Hepatocyte (in vitro differentiated cells): ENCODE results near the gene PEMT. TPM values are rescaled to one million over a fixed set of nuclear protein-coding genes. Genes with fewer than 3 reads are reported as not detected.

Source experiments
- DNase-seq: peaks from one replicate; pipeline ENCODE4 v3.0.0-alpha.2; 2016; ENCODE audit warnings: low spot score
- H2AFZ ChIP-seq: fragments of 200-600 bp; sonication (generic); 2 replicates; pipeline ENCODE4 v1.6.0; 2016; ENCODE audit warnings: antibody characterized with exemption, mild to moderate bottlenecking
- H3K27ac ChIP-seq: fragments of 200-600 bp; sonication (generic); 2 replicates; pipeline ENCODE4 v1.5.1; 2016; ENCODE audit warnings: mild to moderate bottlenecking
- H3K27me3 ChIP-seq: fragments of 200-600 bp; sonication (generic); 2 replicates; pipeline ENCODE4 v1.6.1; 2016
- H3K36me3 ChIP-seq: fragments of 200-600 bp; sonication (generic); replicated peaks from 2 replicates; pipeline ENCODE4 v1.5.1; 2016; ENCODE audit warnings: low read depth; ENCODE audit not compliant: insufficient read depth
- H3K4me1 ChIP-seq: fragments of 200-600 bp; sonication (generic); 2 replicates; pipeline ENCODE4 v1.5.1; 2016; ENCODE audit warnings: mild to moderate bottlenecking, moderate library complexity; ENCODE audit not compliant: insufficient read depth
- H3K4me2 ChIP-seq: fragments of 200-600 bp; sonication (generic); 2 replicates; pipeline ENCODE4 v1.6.0; 2016
- H3K4me3 ChIP-seq: fragments of 200-600 bp; sonication (generic); 2 replicates; pipeline ENCODE4 v1.5.1; 2016; ENCODE audit warnings: mild to moderate bottlenecking
- H3K79me2 ChIP-seq: fragments of 200-600 bp; sonication (generic); 2 replicates; pipeline ENCODE4 v1.6.0; 2017; ENCODE audit warnings: mild to moderate bottlenecking
- H3K9me2 ChIP-seq: fragments of 200-600 bp; sonication (generic); replicated peaks from 2 replicates; pipeline ENCODE4 v1.6.0; 2017; ENCODE audit warnings: mild to moderate bottlenecking; ENCODE audit not compliant: insufficient read depth
- H3K9me3 ChIP-seq: fragments of 200-600 bp; sonication (generic); 2 replicates; pipeline ENCODE4 v1.5.1; 2016; ENCODE audit warnings: low read depth, mild to moderate bottlenecking
- H4K20me1 ChIP-seq: fragments of 200-600 bp; sonication (generic); 2 replicates; pipeline ENCODE4 v1.6.0; 2016; ENCODE audit warnings: mild to moderate bottlenecking; ENCODE audit not compliant: insufficient read depth, poor library complexity, severe bottlenecking
- CTCF ChIP-seq: fragments of 200-600 bp; sonication (generic); IDR thresholded peaks from 2 replicates; pipeline ENCODE4 v1.5.1; 2016; ENCODE audit warnings: antibody characterized with exemption, mild to moderate bottlenecking; ENCODE audit not compliant: poor library complexity
- EZH2 ChIP-seq: fragments of 200-600 bp; sonication (generic); IDR thresholded peaks from 2 replicates; pipeline ENCODE4 v1.6.1; 2016; ENCODE audit warnings: antibody characterized with exemption, mild to moderate bottlenecking, borderline replicate concordance
- EZH2phosphoT487 ChIP-seq: fragments of 200-600 bp; sonication (generic); IDR thresholded peaks from one replicate; pipeline ENCODE4 v1.6.1; 2018; ENCODE audit warnings: antibody characterized with exemption, mild to moderate bottlenecking, low read depth, moderate library complexity; ENCODE audit not compliant: unreplicated experiment, severe bottlenecking
- WGBS: methylation state at CpG from one replicate; pipeline ENCODE4 v1.1.6; 2016; ENCODE audit warnings: low lambda C conversion rate; ENCODE audit errors: missing lambda C conversion rate; 5-methylcytosine and 5-hydroxymethylcytosine counted together
- polyA plus RNA-seq: library from polyadenylated mRNA; unstranded; fragments of >200 nt; fragmentation: Nextera tagmentation; extraction: Ambion mirVana; gene quantifications from 2 replicates; pipeline ENCODE4 v1.2.1, GENCODE V29; 2016
- total RNA-seq: library from RNA; depleted of rRNA; stranded (reverse); fragments of >200 nt; gene quantifications from 2 replicates; pipeline ENCODE4 v1.2.3, GENCODE V29; 2014

Gene PEMT
- total and polyA plus RNA-seq, 2 experiments from 2014 or later, result 50.1 to 70.4 TPM

GRCh38 chr17:17553217-17554195 is 38.0 kb downstream of the PEMT start:
- no peaks in the 10 kb centered on the region for H3K9me2 ChIP-seq
- DNase-seq, result no peak
- no peak overlapping the region for H3K4me3 ChIP-seq
- no peak overlapping the region for H2AFZ ChIP-seq
- TF ChIP-seq CTCF (no peak), EZH2 (no peak), EZH2phosphoT487 (no peak)
- no peak overlapping the region for H3K4me2 ChIP-seq
- no peaks in the 10 kb centered on the region for H3K36me3 ChIP-seq
- no peaks in the 10 kb centered on the region for H4K20me1 ChIP-seq
- no peaks in the 10 kb centered on the region for H3K9me3 ChIP-seq
- peaks cover 14% of the 10 kb centered on the region for H3K4me1 ChIP-seq
- H3K27ac ChIP-seq, result no peak overlapping the region
- no peaks in the 10 kb centered on the region for H3K27me3 ChIP-seq
- WGBS, result 85% methylated on average over 25 of the region's 30 CpGs
- H3K79me2 ChIP-seq, result no peaks in the 10 kb centered on the region

- Histone ChIP-seq H3K27ac (no peak overlapping the region), H3K4me1 (peaks cover 18% of the 10 kb centered on the region), H3K9me3 (no peaks in the 10 kb centered on the region), H2AFZ (no peak overlapping the region), H4K20me1 (no peaks in the 10 kb centered on the region), H3K36me3 (no peaks in the 10 kb centered on the region), H3K79me2 (no peaks in the 10 kb centered on the region), H3K9me2 (no peaks in the 10 kb centered on the region), H3K27me3 (no peaks in the 10 kb centered on the region), H3K4me2 (no peak overlapping the region), H3K4me3 (no peak overlapping the region)
- TF ChIP-seq EZH2, result no peak
- no peak for TF ChIP-seq CTCF
- TF ChIP-seq EZH2phosphoT487, result no peak
- DNase-seq, result no peak
- WGBS, result 94% methylated on average over 27 of the region's 27 CpGs
Measured at GRCh38 chr17:17552351-17553216, 38.9 kb downstream of the PEMT start.

- peak; percentile 75 for DNase-seq
- peaks cover 23% of the 10 kb centered on the region for H3K4me1 ChIP-seq
- no peaks in the 10 kb centered on the region for H3K27me3 ChIP-seq
- H3K9me3 ChIP-seq, result no peaks in the 10 kb centered on the region
- no peak overlapping the region for H2AFZ ChIP-seq
- 32% methylated on average over 11 of the region's 11 CpGs for WGBS
- no peaks in the 10 kb centered on the region for H3K36me3 ChIP-seq
- H3K27ac ChIP-seq, result peak overlapping the region; percentile 77
- H4K20me1 ChIP-seq, result no peaks in the 10 kb centered on the region
- H3K79me2 ChIP-seq, result no peaks in the 10 kb centered on the region
- TF ChIP-seq EZH2phosphoT487 (no peak), CTCF (no peak), EZH2 (no peak)
- H3K9me2 ChIP-seq, result no peaks in the 10 kb centered on the region
- peak overlapping the region; percentile 39 for H3K4me2 ChIP-seq
- H3K4me3 ChIP-seq, result no peak overlapping the region
Measured at GRCh38 chr17:17551361-17551760, 40.1 kb downstream of the PEMT start.
